A549 (cell line): ENCODE data around the gene TCAIM. TPM values are rescaled to one million over a fixed set of nuclear protein-coding genes. Genes with fewer than 3 reads are reported as not detected.
A peak's percentile ranks its signal among the peaks of the same experiment; 100 is the strongest.
"Not testable (repeated sequence)": the region's sequence is repeated elsewhere in the genome, so short reads cannot be mapped to it uniquely, and the experiment has no call there.

ENCODE experiments used
- ATAC-seq, 2 experiments: fragments of 200-7000 bp in 1 of 2; fragments of >200 bp in 1 of 2; cut with Nextera tagmentation in 1 of 2; cut with Tn5 transposase in 1 of 2; 3 replicates each; pipeline versions ENCODE4 v1.8.0 to v1.9.1; 2018 to 2020; ENCODE audit warnings: mild to moderate bottlenecking in 1 of 2, moderate library complexity in 1 of 2
- CTCF ChIA-PET: fragments of 300-600 bp; sonication (Branson Sonifier 250); formaldehyde crosslinking; extraction: SDS; loops from one replicate; lab custom pipeline; 2021; ENCODE audit warnings: antibody characterized with exemption, inconsistent platforms; lab: Yijun Ruan, JAX
- POLR2A ChIA-PET: fragments of 350-600 bp; formaldehyde crosslinking; extraction: SDS; loops from one replicate; lab custom pipeline; 2021; ENCODE audit warnings: antibody characterized with exemption, inconsistent platforms; lab: Yijun Ruan, JAX
- DNase-seq, 2 experiments: peaks; one replicate each; pipeline versions ENCODE4 v3.0.0 to v3.0.0-alpha.2; 2011 to 2016; ENCODE audit warnings: low read depth in 1 of 2, low spot score in 1 of 2
- FAIRE-seq: peaks from 2 replicates; lab custom pipeline; 2011; peaks lifted over from hg19 to GRCh38; lab: Jason Lieb, UNC
- H3K27ac ChIP-seq, 2 experiments: fragments of >200 bp; sonication (Bioruptor Twin); formaldehyde crosslinking; 3 replicates each; pipeline ENCODE4 v1.5.1; 2016 to 2017
- H3K4me1 ChIP-seq: fragments of >200 bp; sonication (Bioruptor Twin); formaldehyde crosslinking; 3 replicates; pipeline ENCODE4 v1.6.1; 2016
- H3K4me2 ChIP-seq: fragments of >200 bp; sonication (Bioruptor Twin); formaldehyde crosslinking; 3 replicates; pipeline ENCODE4 v1.6.1; 2016
- H3K4me3 ChIP-seq: fragments of >200 bp; sonication (Bioruptor Twin); formaldehyde crosslinking; 3 replicates; pipeline ENCODE4 v1.5.1; 2016
- H3K9me3 ChIP-seq: fragments of >200 bp; sonication (Bioruptor Twin); formaldehyde crosslinking; 3 replicates; pipeline ENCODE4 v1.6.1; 2016
- BCL3 ChIP-seq: fragments of >200 bp; sonication (Bioruptor Twin); formaldehyde crosslinking; IDR thresholded peaks from 3 replicates; pipeline ENCODE4 v1.6.1; 2016
- BHLHE40 ChIP-seq: IDR thresholded peaks from 2 replicates; pipeline ENCODE4 v1.6.1; 2012; ENCODE audit warnings: low read depth, low read length, inconsistent platforms
- CBX8 ChIP-seq: fragments of 200-600 bp; sonication (generic); IDR thresholded peaks from 2 replicates; pipeline ENCODE4 v1.6.1; 2016
- CEBPB ChIP-seq, 2 experiments: fragments of >200 bp in 1 of 2; sonication (Bioruptor Twin) in 1 of 2; formaldehyde crosslinking in 1 of 2; IDR thresholded peaks; 2 replicates each; pipeline ENCODE4 v1.6.1; 2012 to 2016
- CHD2 ChIP-seq: fragments of 150-350 bp; IDR thresholded peaks from 2 replicates; pipeline ENCODE4 v1.6.1; 2014; ENCODE audit warnings: low read length; ENCODE audit not compliant: partially characterized antibody
- EHF ChIP-seq: fragments of 250-450 bp; sonication (Bioruptor Pico); IDR thresholded peaks from 2 replicates; pipeline ENCODE4 v1.5.0; 2020; ENCODE audit warnings: mild to moderate bottlenecking
- ELK1 ChIP-seq: fragments of 150-350 bp; IDR thresholded peaks from 2 replicates; pipeline ENCODE4 v1.6.1; 2014; ENCODE audit warnings: low read depth, mild to moderate bottlenecking, low read length
- FOSB ChIP-seq: fragments of 250-450 bp; sonication (Bioruptor Pico); IDR thresholded peaks from 2 replicates; pipeline ENCODE4 v1.5.0; 2020; ENCODE audit warnings: mild to moderate bottlenecking, moderate library complexity
- HES2 ChIP-seq: fragments of >200 bp; sonication (Bioruptor Twin); formaldehyde crosslinking; IDR thresholded peaks from 2 replicates; pipeline ENCODE4 v1.6.1; 2016
- HOXA7 ChIP-seq: fragments of 250-450 bp; sonication (Bioruptor Pico); IDR thresholded peaks from 2 replicates; pipeline ENCODE4 v1.5.0; 2020; ENCODE audit warnings: mild to moderate bottlenecking, moderate library complexity
- JUN ChIP-seq, 2 experiments: fragments of >200 bp; sonication (Bioruptor Twin); formaldehyde crosslinking; IDR thresholded peaks; 2 replicates in 1 of 2; 3 replicates in 1 of 2; pipeline ENCODE4 v1.6.1; 2016 to 2017
- KDM5A ChIP-seq: fragments of 200-600 bp; sonication (generic); IDR thresholded peaks from 2 replicates; pipeline ENCODE4 v1.6.1; 2016; ENCODE audit warnings: antibody characterized with exemption, mild to moderate bottlenecking
- MAFK ChIP-seq: fragments of 450-650 bp; IDR thresholded peaks from 2 replicates; pipeline ENCODE4 v1.6.1; 2014; ENCODE audit not compliant: partially characterized antibody
- NPAS2 ChIP-seq: fragments of 250-450 bp; sonication (Bioruptor Pico); IDR thresholded peaks from 2 replicates; pipeline ENCODE4 v1.8.0; 2022; ENCODE audit warnings: mild to moderate bottlenecking, moderate library complexity, borderline replicate concordance
- REST ChIP-seq: fragments of 200-600 bp; sonication (generic); IDR thresholded peaks from 2 replicates; pipeline ENCODE4 v1.6.1; 2016; ENCODE audit warnings: antibody characterized with exemption, mild to moderate bottlenecking, moderate library complexity
- RFX5 ChIP-seq: fragments of 450-650 bp; IDR thresholded peaks from 2 replicates; pipeline ENCODE4 v1.7.1; 2014; ENCODE audit warnings: antibody characterized with exemption, mild to moderate bottlenecking, moderate library complexity
- SMC3 ChIP-seq: fragments of >200 bp; sonication (Bioruptor Twin); formaldehyde crosslinking; IDR thresholded peaks from 3 replicates; pipeline ENCODE4 v1.6.1; 2018; ENCODE audit warnings: inconsistent platforms
- TFCP2L1 ChIP-seq: fragments of 250-450 bp; sonication (Bioruptor Pico); IDR thresholded peaks from 2 replicates; pipeline ENCODE4 v1.5.0; 2021; ENCODE audit warnings: mild to moderate bottlenecking
- WGBS: methylation state at CpG from one replicate; pipeline ENCODE4 v1.1.6; 2017; ENCODE audit errors: missing lambda C conversion rate; 5-methylcytosine and 5-hydroxymethylcytosine counted together
- polyA plus RNA-seq, 4 experiments: library from polyadenylated mRNA; depleted of rRNA in 3 of 4; stranded (reverse); fragments of >200 nt; fragmentation: RNase III in 1 of 4; extraction: RNeasy Plus Mini Kit Qiagen cat#74134 plus additional on column Dnase treatment in 1 of 4; gene quantifications; 2 replicates in 3 of 4; 3 replicates in 1 of 4; pipeline ENCODE4 v1.2.3, GENCODE V29; 2011 to 2017

The TCAIM gene
- polyA plus RNA-seq, 2 of the 4 experiments (the other 2 are of a cell fraction), result 10.8 to 19.2 TPM

- POLR2A ChIA-PET, result no interaction called here
Observed at GRCh38 chr3:44395714-44396113, 57.1 kb downstream of the TCAIM start.

GRCh38 chr3:44396200-44397171, 57.9 kb downstream of the TCAIM start:
- no peak overlapping the region for H3K4me2 ChIP-seq
- ATAC-seq (no peak), FAIRE-seq (no peak), DNase-seq (no peak)
- TF ChIP-seq TFCP2L1 (CRISPR knock-in tag) (no peak), MAFK (peak; percentile 21)
- ChIA-PET POLR2A (no interaction called here), CTCF (no interaction called here)
- 88% methylated on average over 9 of the region's 9 CpGs for WGBS
- no peaks in the 10 kb centered on the region for H3K9me3 ChIP-seq
- H3K4me1 ChIP-seq, result no peaks in the 10 kb centered on the region
- no peak overlapping the region for H3K4me3 ChIP-seq
- H3K27ac ChIP-seq, result no peak overlapping the region

More at GRCh38 chr3:44395714-44396113, 57.1 kb downstream of the TCAIM start:
- no peak for TF ChIP-seq HOXA7 (CRISPR knock-in tag)
- TF ChIP-seq JUN (IDR thresholded peaks at IDR 0.05), result no peak
- TF ChIP-seq BCL3, result no peak
- no peak for TF ChIP-seq ELK1
- TF ChIP-seq NPAS2, result no peak
- TF ChIP-seq CHD2, result no peak
- no peak for TF ChIP-seq RFX5
- no peak for TF ChIP-seq BHLHE40
- no peak for TF ChIP-seq KDM5A
- TF ChIP-seq CEBPB (IDR thresholded peaks at IDR 0.05), result no peak
- no peak for DNase-seq
- Histone ChIP-seq H3K4me1 (no peaks in the 10 kb centered on the region), H3K4me3 (no peak overlapping the region), H3K4me2 (no peak overlapping the region), H3K27ac (no peak overlapping the region), H3K9me3 (no peaks in the 10 kb centered on the region)
- FAIRE-seq, result no peak
- 77% methylated on average over 9 of the region's 9 CpGs for WGBS
- CTCF ChIA-PET, result no interaction called here
- ATAC-seq, result no peak

GRCh38 chr3:44398271-44398670, 59.7 kb downstream of the TCAIM start:
- FAIRE-seq, CTCF ChIA-PET, H3K4me1 ChIP-seq, ATAC-seq, H3K27ac ChIP-seq, DNase-seq, H3K9me3 ChIP-seq, H3K4me2 ChIP-seq, POLR2A ChIA-PET, H3K4me3 ChIP-seq: not testable (repeated sequence)
- 92% methylated on average over 8 of the region's 8 CpGs for WGBS

GRCh38 chr3:44398853-44399252, 60.3 kb downstream of the TCAIM start:
- DNase-seq, result no peak
- Histone ChIP-seq H3K4me3 (no peak overlapping the region), H3K4me1 (no peaks in the 10 kb centered on the region), H3K4me2 (no peak overlapping the region), H3K9me3 (no peaks in the 10 kb centered on the region), H3K27ac (no peak overlapping the region)
- WGBS, result 82% methylated on average over 4 of the region's 4 CpGs
- FAIRE-seq, result no peak
- CTCF ChIA-PET, result no interaction called here
- no peak for ATAC-seq
- TF ChIP-seq REST, result no peak
- no peak for TF ChIP-seq CBX8
- TF ChIP-seq HES2, result no peak
- TF ChIP-seq SMC3, result no peak
- TF ChIP-seq EHF (CRISPR knock-in tag), result no peak
- no peak for TF ChIP-seq FOSB (CRISPR knock-in tag)
- TF ChIP-seq, all 56 proteins: peak for 0
- POLR2A ChIA-PET, result no interaction called here
